GF-D8 (cell line): ENCODE measurements around the gene DDI2.

Experiments
- DNase-seq: peaks from one replicate; lab custom pipeline; 2025; lab: John Stamatoyannopoulos, UW

Gene DDI2

DNA sequence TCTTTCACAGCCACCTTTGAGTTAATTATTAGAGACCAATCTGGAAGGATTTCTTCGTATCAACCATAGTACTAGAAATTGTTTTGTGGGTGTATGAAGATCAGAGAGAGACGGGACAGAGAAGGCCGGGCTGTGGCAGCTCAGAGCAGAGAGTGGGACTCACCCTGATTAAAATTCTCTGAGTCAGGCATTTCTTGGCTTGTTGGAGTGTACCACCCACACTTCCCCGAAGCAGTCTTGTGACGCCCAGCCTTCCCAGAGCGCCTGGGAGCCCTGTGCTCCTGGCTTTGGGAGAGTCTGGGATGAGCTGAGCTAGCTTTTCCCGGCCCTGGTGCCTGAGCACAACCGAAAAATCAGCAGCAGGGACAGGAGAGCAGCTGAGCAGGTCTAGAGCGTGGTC, 86.3 kb downstream of the DDI2 start:
- no peak for DNase-seq

DNA sequence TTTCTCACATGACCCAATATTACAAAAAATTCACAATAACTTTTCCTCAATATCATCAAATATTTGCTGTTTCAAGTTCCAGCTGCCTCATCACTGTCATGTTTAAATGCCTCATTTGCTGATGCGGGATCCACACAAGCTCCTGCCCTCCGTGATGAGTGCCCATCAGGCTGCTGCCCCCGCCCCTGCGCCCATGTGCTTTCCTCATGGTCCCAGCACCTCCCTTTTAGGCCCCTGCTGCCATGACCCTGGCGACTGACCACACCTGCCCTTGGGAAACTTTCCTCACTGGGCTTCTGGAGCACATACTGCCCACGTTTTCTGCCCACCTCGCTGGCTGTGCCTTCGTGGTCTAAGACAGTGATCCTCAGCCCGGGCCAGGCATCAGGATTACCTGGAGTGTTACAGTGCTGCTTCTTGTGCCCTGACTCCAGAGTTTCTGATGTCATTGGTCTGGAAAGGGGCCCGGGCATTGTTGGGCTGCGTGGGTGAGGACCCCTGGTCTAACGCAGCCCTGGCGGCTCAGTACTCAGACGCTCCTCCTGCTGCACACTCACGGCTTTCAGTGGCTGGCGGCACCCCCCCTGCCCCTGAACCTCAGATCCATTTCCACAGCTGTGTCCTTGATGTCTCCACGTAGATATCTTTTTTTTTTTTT, 87.4 kb downstream of the DDI2 start:
- DNase-seq: no peak

DNA sequence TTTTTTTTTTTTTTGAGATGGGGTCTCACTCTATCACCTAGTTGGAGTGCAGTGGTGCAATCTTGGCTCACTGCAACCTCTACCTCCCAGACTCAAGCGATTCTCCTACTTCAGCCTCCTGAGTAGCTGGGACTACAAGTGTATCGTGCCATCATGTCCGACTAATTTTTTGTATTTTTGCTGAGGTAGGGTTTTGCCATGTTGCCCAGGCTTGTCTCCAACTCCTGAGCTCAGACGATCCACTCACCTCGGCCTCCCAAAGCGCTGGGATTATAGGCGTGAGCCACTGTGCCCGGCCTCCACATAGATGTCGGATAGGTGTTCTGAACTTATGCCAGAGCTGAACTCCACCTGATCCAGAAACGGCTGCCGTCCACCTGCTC, 87.9 kb downstream of the DDI2 start:
- no peak for DNase-seq

DNA sequence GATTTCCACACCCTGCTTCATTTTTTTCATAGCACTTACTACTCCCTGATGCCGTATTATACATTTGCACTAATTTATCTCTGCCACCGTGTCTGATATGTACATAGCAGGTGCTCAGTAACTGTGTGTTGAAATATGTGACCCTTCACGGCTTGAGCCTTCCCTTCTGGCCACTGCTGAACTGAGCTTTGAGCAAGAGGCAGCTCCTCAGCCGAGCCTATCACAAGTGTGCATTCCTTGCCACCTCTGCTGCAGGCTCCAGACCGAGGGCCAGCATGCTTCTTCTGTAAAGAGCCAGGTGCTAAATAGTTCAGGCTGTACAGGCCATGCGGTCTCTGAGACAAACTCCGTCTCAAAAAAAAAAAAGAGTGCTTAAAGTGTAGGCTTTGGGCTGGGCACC, 89.5 kb downstream of the DDI2 start:
- no peak for DNase-seq

DNA sequence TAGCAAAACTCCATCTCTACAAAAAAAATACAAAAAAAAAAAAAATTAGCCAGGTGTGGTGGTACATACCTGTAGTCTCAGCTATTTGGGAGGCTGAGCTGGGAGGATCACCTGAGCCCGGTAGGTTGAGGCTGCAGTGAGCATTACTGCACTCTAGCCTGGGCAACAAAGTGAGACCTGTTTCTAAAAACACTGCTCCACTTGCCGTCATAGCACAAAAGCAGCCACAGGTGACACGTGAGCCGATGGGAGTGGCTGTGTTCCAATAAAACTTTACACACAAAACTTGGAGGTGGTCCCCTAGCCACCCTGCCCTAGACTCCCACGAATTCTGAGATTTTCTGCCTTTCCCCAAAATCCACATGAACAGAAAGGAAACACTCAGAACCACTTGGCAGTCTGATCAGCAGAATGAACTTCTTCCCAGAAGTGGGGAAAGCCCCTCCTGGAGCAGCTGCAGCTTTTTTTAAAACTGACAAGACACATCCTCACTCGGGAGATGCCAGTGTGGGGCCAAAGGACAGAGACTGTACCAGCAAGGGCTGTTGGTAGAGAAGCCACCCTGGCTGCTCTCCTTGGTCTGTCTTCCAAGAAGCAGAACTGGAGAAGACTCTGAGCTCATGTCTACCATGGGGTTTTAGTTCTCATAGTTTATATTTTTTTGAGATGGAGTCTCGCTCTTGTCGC, 90.1 kb downstream of the DDI2 start:
- no peak for DNase-seq

DNA sequence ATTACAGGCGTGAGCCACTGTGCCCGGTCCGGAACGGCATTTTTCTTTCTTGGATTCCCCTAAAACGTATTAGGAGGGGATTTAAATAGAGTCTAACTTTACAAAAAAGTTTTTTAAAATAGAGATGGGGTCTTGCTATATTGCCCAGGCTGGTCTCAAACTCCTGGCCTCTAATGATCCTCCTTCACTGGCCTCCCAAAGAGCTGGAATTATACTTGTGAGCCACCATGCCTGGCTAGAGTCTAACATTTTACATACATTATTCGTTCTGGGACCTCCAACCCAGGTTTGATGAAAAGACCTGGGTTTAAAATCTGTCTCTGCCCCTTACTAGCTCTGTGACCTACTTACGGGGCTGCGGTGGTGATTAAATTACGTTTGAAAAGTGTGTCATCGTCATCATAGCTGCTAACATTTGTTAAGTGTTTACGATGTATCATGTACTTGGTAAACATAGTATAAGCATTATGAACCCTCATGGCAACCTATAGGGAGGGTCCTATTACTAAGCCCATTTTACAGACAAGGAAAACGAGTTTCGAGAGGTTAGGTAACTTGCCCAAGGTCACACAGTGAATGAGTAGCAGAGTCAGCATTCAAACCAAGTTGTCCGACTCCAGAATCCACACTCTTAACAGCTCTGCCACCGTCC, 91.4 kb downstream of the DDI2 start:
- DNase-seq: no peak

DNA sequence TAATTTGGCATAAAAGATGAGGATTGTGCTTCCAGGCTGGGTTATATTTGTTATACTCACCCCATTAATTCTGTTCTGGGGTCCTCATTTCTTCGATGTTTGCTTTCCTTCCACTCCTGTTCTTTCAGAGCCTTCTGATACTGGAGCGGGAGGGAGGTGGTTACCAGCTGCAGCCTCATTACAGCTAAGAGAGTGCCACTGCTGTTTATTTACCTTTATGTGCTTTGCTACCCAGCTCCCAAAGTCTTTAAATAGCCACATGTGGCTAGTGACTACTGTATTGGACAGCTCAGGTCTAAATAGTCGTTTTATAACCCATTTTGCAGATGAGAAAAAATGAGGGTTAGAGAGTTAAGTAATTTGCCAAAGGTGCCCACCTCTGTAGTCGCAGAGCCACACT, 92.0 kb downstream of the DDI2 start:
- DNase-seq: no peak

DNA sequence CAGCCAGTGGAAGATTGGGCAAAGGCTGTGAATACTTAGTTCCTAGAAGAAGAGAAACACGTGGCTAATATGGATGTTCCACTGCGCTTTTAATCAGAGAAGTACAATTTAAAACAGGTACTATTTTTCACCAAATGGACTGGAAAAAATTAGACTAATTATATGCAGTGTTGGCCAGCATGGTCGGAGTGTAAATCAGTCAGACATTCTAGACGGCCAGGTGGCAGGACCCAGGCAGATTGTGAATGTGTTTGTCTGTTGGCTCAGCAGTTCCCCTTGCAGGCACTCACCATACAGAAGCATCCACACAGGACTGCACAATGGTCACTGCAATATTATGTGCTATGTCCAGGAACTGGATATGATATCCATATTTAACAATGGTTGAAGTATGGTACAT, 94.9 kb downstream of the DDI2 start:
- no peak for DNase-seq

DNA sequence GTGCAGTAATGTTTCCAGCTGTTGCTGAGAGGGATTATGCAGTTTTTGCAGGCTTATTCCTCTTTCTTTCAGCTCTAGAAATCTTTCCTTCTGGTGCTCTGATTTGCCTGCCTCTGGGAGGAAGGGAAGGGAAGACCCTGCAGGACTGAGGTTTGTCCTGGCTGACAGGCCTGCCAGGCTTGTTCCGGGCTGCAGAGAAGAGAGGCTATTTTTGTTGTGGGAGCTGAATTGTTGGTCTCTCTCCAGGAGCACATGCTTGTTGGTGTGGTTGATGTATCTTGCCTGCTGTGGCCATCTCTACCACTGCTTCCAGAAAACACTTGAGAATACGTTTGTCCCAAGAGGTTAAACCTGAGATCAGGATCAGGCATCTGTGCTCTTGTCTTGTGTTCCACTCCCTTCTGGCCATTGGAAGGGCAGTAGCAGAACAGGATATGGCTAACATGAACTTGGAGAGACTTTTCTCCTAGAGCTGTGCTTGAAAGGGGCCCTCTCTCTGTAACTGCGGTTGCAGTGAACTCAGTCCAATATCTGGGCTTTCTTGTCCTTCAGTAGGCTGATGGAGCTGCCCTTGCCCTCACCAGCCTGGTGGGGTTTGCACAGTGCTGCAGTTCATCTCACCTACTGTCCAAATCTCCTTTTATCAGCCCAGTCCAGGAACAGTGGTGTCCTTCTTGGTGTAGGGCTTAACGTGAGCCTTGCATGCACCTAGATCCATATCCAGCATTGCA, 97.3 kb downstream of the DDI2 start:
- no peak for DNase-seq

DNA sequence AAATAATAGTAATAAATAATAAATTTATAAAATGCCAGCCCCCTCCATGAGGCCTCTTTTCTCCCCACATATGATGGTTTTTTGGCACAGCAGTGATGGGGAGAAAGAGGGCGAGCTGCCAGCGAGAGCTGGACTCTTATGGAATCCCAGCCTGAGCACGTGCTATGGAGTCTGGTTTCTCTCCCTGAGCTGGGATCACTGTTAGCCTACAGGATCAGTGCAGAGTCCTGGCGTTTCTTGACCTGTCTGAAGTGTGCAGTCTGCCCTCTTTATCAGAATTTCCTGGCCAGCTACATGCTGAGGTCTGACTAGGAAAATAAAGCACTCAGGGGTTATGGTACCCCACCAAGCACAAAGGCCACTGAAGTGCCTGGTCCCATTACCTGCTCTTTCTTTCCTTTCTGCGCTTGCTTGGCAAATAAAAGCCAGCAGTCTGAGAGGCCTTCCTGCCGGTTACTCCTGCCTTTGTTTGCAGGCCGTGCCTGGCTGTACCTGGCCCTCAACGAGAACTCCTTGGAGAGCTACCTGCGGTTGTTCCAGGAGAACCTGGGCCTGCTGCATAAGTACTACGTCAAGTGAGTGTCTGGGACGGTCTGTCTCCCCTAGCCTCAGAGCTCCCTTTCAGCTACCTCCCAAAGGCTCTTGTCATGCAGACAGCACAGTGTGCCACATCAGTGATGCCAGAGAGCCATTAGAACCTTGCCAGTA, 100.3 kb downstream of the DDI2 start:
- DNase-seq: no peak

DNA sequence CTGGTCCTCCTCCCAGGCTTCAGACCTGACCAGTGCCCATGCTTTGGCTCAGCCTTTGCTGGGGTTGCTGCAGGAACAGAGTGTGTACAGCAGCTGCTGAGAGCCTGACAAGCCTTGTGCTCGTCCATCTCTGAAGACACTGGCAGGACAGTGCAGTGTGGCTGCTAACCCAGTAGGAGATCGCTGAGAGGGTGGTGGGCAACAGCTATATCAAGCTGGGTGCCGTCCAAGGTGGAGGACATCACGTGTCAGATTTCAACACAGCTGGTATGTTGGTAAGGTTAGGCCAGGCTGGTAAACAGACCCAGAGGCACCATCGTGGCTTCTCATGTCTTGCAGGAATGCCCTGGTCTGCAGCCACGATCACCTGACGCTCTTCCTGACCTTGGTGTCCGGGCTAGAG, 100.9 kb downstream of the DDI2 start:
- DNase-seq: no peak
